Peyer's patch (tissue), 4 donors: ENCODE data around the gene ATXN2.
"Not testable (repeated sequence)": the region's sequence is repeated elsewhere in the genome, so short reads cannot be mapped to it uniquely, and the experiment has no call there.

Experiments used
- CTCF ChIP-seq, 6 experiments: fragments of 450-650 bp in 4 of 6; fragments of 200-600 bp in 2 of 6; sonication (generic) in 1 of 6; IDR thresholded peaks; one replicate each; pipeline ENCODE4 v1.5.1; 2017 to 2019; ENCODE audit warnings: antibody characterized with exemption in 6 of 6, mild to moderate bottlenecking in 3 of 6, moderate library complexity in 1 of 6
- POLR2A ChIP-seq, 2 donors: fragments of 450-650 bp; IDR thresholded peaks; one replicate each; pipeline ENCODE4 v1.5.1; 2017; ENCODE audit warnings: antibody characterized with exemption in 2 of 2, mild to moderate bottlenecking in 2 of 2, moderate library complexity in 2 of 2

GRCh38 chr12:111402490-111402824 lies 196.7 kb downstream of the ATXN2 start:
- TF ChIP-seq CTCF, POLR2A (IDR thresholded peaks at IDR 0.05): not testable (repeated sequence)
